ENCODE results near the gene MGRN1.

MGRN1 gene

GRCh38 chr16:4723071-4723767, 98.6 kb downstream of the MGRN1 start:
- no peak for TF ChIP-seq CTCF (IDR thresholded peaks at IDR 0.05; ENCODE audit: insufficient read depth, low read length)
- TF ChIP-seq GABPA (IDR thresholded peaks at IDR 0.05; ENCODE audit: low read depth) = no peak
- no peak overlapping the region for H3K4me3 ChIP-seq (replicated peaks; ENCODE audit: insufficient read depth, low read length)
- H3K27me3 ChIP-seq (ENCODE audit: insufficient read depth, poor library complexity, severe bottlenecking) = no peaks in the 10 kb centered on the region
- DNase-seq (ENCODE audit: low read depth in 1 of 2, low spot score in 1 of 2) = no peak
- H3K27ac ChIP-seq (replicated peaks) = no peak overlapping the region

DNA sequence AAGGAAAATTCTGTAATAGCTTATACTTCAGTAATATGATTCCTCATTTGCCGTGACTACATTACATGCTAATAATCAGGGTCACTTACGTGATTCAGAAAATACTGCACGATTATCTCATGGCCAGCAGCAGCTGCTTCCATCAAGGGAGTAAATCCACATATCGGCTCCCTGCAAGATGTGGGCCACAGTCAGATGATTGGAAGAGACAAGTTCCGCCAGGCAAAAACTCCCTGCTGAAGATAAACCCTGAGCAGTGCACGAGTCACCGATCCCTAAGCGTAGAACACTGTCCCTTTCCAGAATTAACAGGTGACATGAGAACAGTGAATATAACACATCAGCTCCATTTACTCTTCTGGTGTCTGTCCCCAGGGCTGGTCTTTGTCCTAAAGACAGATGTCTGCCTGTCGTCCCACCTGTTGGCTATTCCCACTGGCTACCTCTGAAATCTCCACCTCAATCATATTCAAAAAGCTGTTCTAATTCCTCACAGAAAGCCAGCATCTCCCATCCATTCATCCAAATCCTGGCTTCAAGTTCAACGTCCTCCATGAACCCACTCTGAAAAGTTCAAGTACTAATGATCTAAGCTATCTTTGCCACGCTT, 100.1 kb downstream of the MGRN1 start:
- DNase-seq (ENCODE audit: low read depth in 1 of 2, low spot score in 1 of 2) = no peak
- H3K4me3 ChIP-seq (replicated peaks; ENCODE audit: insufficient read depth, low read length) = no peak overlapping the region
- H3K27me3 ChIP-seq (ENCODE audit: insufficient read depth, poor library complexity, severe bottlenecking) = no peaks in the 10 kb centered on the region
- TF ChIP-seq POLR2AphosphoS5 (IDR thresholded peaks at IDR 0.05; ENCODE audit: low read depth) = no peak
- no peak for TF ChIP-seq CTCF (IDR thresholded peaks at IDR 0.05; ENCODE audit: insufficient read depth, low read length)
- TF ChIP-seq GABPA (IDR thresholded peaks at IDR 0.05; ENCODE audit: low read depth) = no peak
- no peak for TF ChIP-seq SPI1 (IDR thresholded peaks at IDR 0.05; ENCODE audit: borderline replicate concordance, low read depth)
- TF ChIP-seq, protein P1, sequence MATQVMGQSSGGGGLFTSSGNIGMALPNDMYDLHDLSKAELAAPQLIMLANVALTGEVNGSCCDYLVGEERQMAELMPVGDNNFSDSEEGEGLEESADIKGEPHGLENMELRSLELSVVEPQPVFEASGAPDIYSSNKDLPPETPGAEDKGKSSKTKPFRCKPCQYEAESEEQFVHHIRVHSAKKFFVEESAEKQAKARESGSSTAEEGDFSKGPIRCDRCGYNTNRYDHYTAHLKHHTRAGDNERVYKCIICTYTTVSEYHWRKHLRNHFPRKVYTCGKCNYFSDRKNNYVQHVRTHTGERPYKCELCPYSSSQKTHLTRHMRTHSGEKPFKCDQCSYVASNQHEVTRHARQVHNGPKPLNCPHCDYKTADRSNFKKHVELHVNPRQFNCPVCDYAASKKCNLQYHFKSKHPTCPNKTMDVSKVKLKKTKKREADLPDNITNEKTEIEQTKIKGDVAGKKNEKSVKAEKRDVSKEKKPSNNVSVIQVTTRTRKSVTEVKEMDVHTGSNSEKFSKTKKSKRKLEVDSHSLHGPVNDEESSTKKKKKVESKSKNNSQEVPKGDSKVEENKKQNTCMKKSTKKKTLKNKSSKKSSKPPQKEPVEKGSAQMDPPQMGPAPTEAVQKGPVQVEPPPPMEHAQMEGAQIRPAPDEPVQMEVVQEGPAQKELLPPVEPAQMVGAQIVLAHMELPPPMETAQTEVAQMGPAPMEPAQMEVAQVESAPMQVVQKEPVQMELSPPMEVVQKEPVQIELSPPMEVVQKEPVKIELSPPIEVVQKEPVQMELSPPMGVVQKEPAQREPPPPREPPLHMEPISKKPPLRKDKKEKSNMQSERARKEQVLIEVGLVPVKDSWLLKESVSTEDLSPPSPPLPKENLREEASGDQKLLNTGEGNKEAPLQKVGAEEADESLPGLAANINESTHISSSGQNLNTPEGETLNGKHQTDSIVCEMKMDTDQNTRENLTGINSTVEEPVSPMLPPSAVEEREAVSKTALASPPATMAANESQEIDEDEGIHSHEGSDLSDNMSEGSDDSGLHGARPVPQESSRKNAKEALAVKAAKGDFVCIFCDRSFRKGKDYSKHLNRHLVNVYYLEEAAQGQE (IDR thresholded peaks at IDR 0.05; ENCODE audit: insufficient replicate concordance, low read depth) = no peak
- H3K27ac ChIP-seq (replicated peaks) = no peak overlapping the region

DNA sequence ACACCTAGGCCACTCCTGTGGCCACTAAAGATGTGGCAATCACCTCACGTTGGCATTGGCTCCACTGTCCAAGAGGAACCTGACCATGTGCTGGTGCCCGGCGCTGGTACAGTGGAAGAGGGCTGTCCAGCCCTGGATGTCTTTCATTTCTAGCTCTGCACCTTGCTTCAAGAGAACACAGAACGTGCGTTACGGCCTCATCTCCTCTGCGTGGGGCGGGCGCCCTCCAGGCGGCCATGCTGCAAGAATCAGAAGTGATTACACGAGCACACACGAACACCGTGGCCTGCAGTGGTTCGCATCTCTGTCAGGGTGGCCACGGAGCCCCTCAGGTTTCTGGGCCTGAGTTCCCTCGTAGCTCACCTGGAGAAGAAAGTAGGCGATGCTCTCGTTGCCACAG, 102.0 kb downstream of the MGRN1 start:
- Histone ChIP-seq H3K27me3 (ENCODE audit: insufficient read depth, poor library complexity, severe bottlenecking) (no peaks in the 10 kb centered on the region), H3K27ac (replicated peaks) (no peak overlapping the region), H3K4me3 (replicated peaks; ENCODE audit: insufficient read depth, low read length) (no peak overlapping the region)
- no peak for DNase-seq (ENCODE audit: low read depth in 1 of 2, low spot score in 1 of 2)
- TF ChIP-seq POLR2AphosphoS5 (IDR thresholded peaks at IDR 0.05; ENCODE audit: low read depth) (no peak), CTCF (IDR thresholded peaks at IDR 0.05; ENCODE audit: insufficient read depth, low read length) (no peak), SPI1 (IDR thresholded peaks at IDR 0.05; ENCODE audit: borderline replicate concordance, low read depth) (no peak), GABPA (IDR thresholded peaks at IDR 0.05; ENCODE audit: low read depth) (no peak)
- TF ChIP-seq, protein P1 (IDR thresholded peaks at IDR 0.05; ENCODE audit: insufficient replicate concordance, low read depth) = no peak
